T follicular helper cell (primary cell): ENCODE data around the gene RYR2.
"Not testable (repeated sequence)": the region's sequence is repeated elsewhere in the genome, so short reads cannot be mapped to it uniquely, and the experiment has no call there.

Experiments
- DNase-seq: peaks from one replicate; pipeline ENCODE4 v3.0.0-alpha.2; 2020; ENCODE audit warnings: low read depth

The RYR2 gene

GRCh38 chr1:237791592-237791991, 749.6 kb downstream of the RYR2 start:
- DNase-seq = no peak

- no peak for DNase-seq
These were observed 750.2 kb downstream of the RYR2 start for GRCh38 chr1:237792149-237792548.

- DNase-seq = no peak
These were observed 750.7 kb downstream of the RYR2 start for GRCh38 chr1:237792726-237793125.

- no peak for DNase-seq
These were observed 752.1 kb downstream of the RYR2 start for GRCh38 chr1:237794071-237794470.

- DNase-seq = no peak
These were observed 753.6 kb downstream of the RYR2 start for GRCh38 chr1:237795558-237795957.

GRCh38 chr1:237799762-237800474, 757.9 kb downstream of the RYR2 start:
- peak; percentile 0 for DNase-seq

GRCh38 chr1:237804516-237804915, 762.5 kb downstream of the RYR2 start:
- DNase-seq = no peak

- DNase-seq = no peak
These were observed 767.1 kb downstream of the RYR2 start for GRCh38 chr1:237809099-237809498.

GRCh38 chr1:237811633-237812032, 769.6 kb downstream of the RYR2 start:
- no peak for DNase-seq

- no peak for DNase-seq
These were observed 770.1 kb downstream of the RYR2 start for GRCh38 chr1:237812061-237812460.

- DNase-seq = no peak
These were observed 772.4 kb downstream of the RYR2 start for GRCh38 chr1:237814319-237814924.

- DNase-seq = no peak
These were observed 775.3 kb downstream of the RYR2 start for GRCh38 chr1:237817277-237817676.

GRCh38 chr1:237820634-237821033, 778.6 kb downstream of the RYR2 start:
- DNase-seq = not testable (repeated sequence)

- no peak for DNase-seq
These were observed 790.9 kb downstream of the RYR2 start for GRCh38 chr1:237832858-237833257.

GRCh38 chr1:237834048-237834447, 792.1 kb downstream of the RYR2 start:
- no peak for DNase-seq

GRCh38 chr1:237834461-237834860, 792.5 kb downstream of the RYR2 start:
- DNase-seq = no peak

- DNase-seq = no peak
These were observed 796.3 kb downstream of the RYR2 start for GRCh38 chr1:237838320-237838719.

GRCh38 chr1:237838904-237839534, 797.0 kb downstream of the RYR2 start:
- DNase-seq = no peak

GRCh38 chr1:237841485-237841884, 799.5 kb downstream of the RYR2 start:
- no peak for DNase-seq

- DNase-seq = not testable (repeated sequence)
These were observed 801.5 kb downstream of the RYR2 start for GRCh38 chr1:237843516-237843915.

GRCh38 chr1:237851210-237851845, 809.3 kb downstream of the RYR2 start:
- no peak for DNase-seq

GRCh38 chr1:237852342-237852741, 810.4 kb downstream of the RYR2 start:
- no peak for DNase-seq

- DNase-seq = no peak
These were observed 815.5 kb downstream of the RYR2 start for GRCh38 chr1:237857455-237857854.
